Kidney (tissue), 14 donors: ENCODE data around the gene CDH6. TPM values are rescaled to one million over a fixed set of nuclear protein-coding genes. Genes with fewer than 3 reads are reported as not detected.

Experiments used
- DNase-seq, 5 donors: peaks; one replicate each; pipeline ENCODE4 v3.0.0-alpha.2; 2013 to 2020
- FAIRE-seq: peaks from 2 replicates; lab custom pipeline; 2012; peaks lifted over from hg19 to GRCh38; lab: Jason Lieb, UNC
- H3K27ac ChIP-seq, 2 donors: one replicate each; pipeline ENCODE4 v1.7.0; 2013; ENCODE audit warnings: low read depth in 2 of 2, low read length in 2 of 2, inconsistent platforms in 1 of 2
- H3K27me3 ChIP-seq: one replicate; pipeline ENCODE4 v1.7.1; 2013; ENCODE audit warnings: low read length, inconsistent platforms; ENCODE audit not compliant: control insufficient read depth, insufficient read depth
- H3K36me3 ChIP-seq, 3 donors: one replicate each; pipeline versions ENCODE4 v1.7.0 to v1.7.1; 2013; ENCODE audit warnings: low read length in 3 of 3, control low read depth in 1 of 3, inconsistent platforms in 1 of 3; ENCODE audit not compliant: insufficient read depth in 3 of 3, control insufficient read depth in 2 of 3
- H3K4me1 ChIP-seq, 3 donors: one replicate each; pipeline versions ENCODE4 v1.7.0 to v1.7.1; 2013; ENCODE audit warnings: low read length in 3 of 3, inconsistent platforms in 1 of 3, low read depth in 1 of 3; ENCODE audit not compliant: control insufficient read depth in 2 of 3, insufficient read depth in 2 of 3
- H3K4me3 ChIP-seq, 3 donors: one replicate each; pipeline versions ENCODE4 v1.7.0 to v1.8.1; 2013; ENCODE audit warnings: low read length in 3 of 3, control low read depth in 1 of 3, inconsistent platforms in 1 of 3
- H3K9ac ChIP-seq, 3 donors: one replicate each; pipeline versions ENCODE4 v1.7.0 to v1.7.1; 2013; ENCODE audit warnings: low read length in 3 of 3, control low read depth in 1 of 3, inconsistent platforms in 1 of 3
- H3K9me3 ChIP-seq, 3 donors: one replicate each; pipeline versions ENCODE4 v1.7.0 to v1.7.1; 2013; ENCODE audit warnings: low read length in 3 of 3, control low read depth in 1 of 3, inconsistent platforms in 1 of 3; ENCODE audit not compliant: control insufficient read depth in 2 of 3, insufficient read depth in 1 of 3
- CTCF ChIP-seq: IDR thresholded peaks from 3 replicates; pipeline ENCODE4 v1.5.1; 2012; ENCODE audit warnings: mild to moderate bottlenecking, moderate library complexity, borderline replicate concordance; ENCODE audit not compliant: insufficient read depth; ENCODE audit errors: extremely low read depth
- intact Hi-C: fragments of 100-400 bp; cut with DNase I; formaldehyde crosslinking; loops from one replicate; pipeline ENCODE4 v1.11.1; 2022
- polyA plus RNA-seq: library from polyadenylated mRNA; stranded (reverse); fragments of 350-450 nt; fragmentation: Illumina TruSeq; extraction: RNeasy Lipid Tissue Mini Kit (QIAGEN cat#74804); gene quantifications from one replicate; pipeline ENCODE4 v1.2.3, GENCODE V29; 2014; ENCODE audit warnings: low read depth, low replicate concordance; ENCODE audit not compliant: insufficient read depth
- total RNA-seq: library from RNA; stranded (reverse); fragmentation: NEBNext Ultra II Directional; extraction: Animal tissue kit (Norgen Biotek cat#: 25700); gene quantifications from one replicate; pipeline ENCODE4 v1.2.1, GENCODE V29; 2021
- donor health status: control.
- donor health status: control.
- donor health status: control.
- donor health status: control.
- donor health status: control.
- donor health status: DM: yes; HTN: yes; CAD: no.
- donor health status: Normal renal cell carcinoma (clear cell type).

The CDH6 gene
- total and polyA plus RNA-seq, 2 donors from 2014 or later: 21.8 to 196 TPM

- no peaks in the 10 kb centered on the region for H3K36me3 ChIP-seq
- no peaks in the 10 kb centered on the region for H3K4me1 ChIP-seq
- no peak overlapping the region for H3K27ac ChIP-seq
- no peaks in the 10 kb centered on the region for H3K27me3 ChIP-seq
- no peaks in the 10 kb centered on the region for H3K9me3 ChIP-seq
- DNase-seq (no peak), FAIRE-seq (no peak)
- H3K9ac ChIP-seq: no peak overlapping the region
- intact Hi-C loops: no loop called here
- no peak for TF ChIP-seq CTCF
- H3K4me3 ChIP-seq: no peak overlapping the region
Observed at GRCh38 chr5:31364881-31365636, 171.6 kb downstream of the CDH6 start.

- no peak for FAIRE-seq
- no peak for DNase-seq
- no peak overlapping the region for H3K4me3 ChIP-seq
- no peak overlapping the region for H3K27ac ChIP-seq
- H3K27me3 ChIP-seq: no peaks in the 10 kb centered on the region
- no peaks in the 10 kb centered on the region for H3K4me1 ChIP-seq
- no peaks in the 10 kb centered on the region for H3K9me3 ChIP-seq
- no peak overlapping the region for H3K9ac ChIP-seq
- no peaks in the 10 kb centered on the region for H3K36me3 ChIP-seq
- intact Hi-C loops: no loop called here
- no peak for TF ChIP-seq CTCF
Observed at GRCh38 chr5:31365776-31366175, 172.3 kb downstream of the CDH6 start.

GRCh38 chr5:31366941-31367340, 173.5 kb downstream of the CDH6 start:
- Histone ChIP-seq H3K9ac (no peak overlapping the region), H3K4me3 (no peak overlapping the region), H3K4me1 (no peaks in the 10 kb centered on the region), H3K36me3 (no peaks in the 10 kb centered on the region), H3K27me3 (no peaks in the 10 kb centered on the region), H3K27ac (no peak overlapping the region), H3K9me3 (no peaks in the 10 kb centered on the region)
- FAIRE-seq (no peak), DNase-seq (no peak)
- TF ChIP-seq CTCF: no peak
- intact Hi-C loops: no loop called here
